Hematopoietic multipotent progenitor cell treated with erythropoietin and hydrocortisone succinate and interleukin-3 and kit ligand, for 6 days (in vitro differentiated cells): Measurements from ENCODE around the gene ZNF740.
"Not testable (repeated sequence)": the region's sequence is repeated elsewhere in the genome, so short reads cannot be mapped to it uniquely, and the experiment has no call there.

ENCODE experiments used
- DNase-seq: peaks from one replicate; pipeline ENCODE4 v3.0.0-alpha.2; 2015

ZNF740 gene

GRCh38 chr12:53180220-53180930 is at the start of gene ZNF740, which contains the start of gene CSAD:
Gene ZNF740, plus strand, starts transcription at chr12:53180722. Its CDS starts 1,262 bp downstream, at chr12:53181984.
Gene CSAD, minus strand, starts transcription at chr12:53180925. Its CDS starts 7,455 bp downstream, at chr12:53173470.
- peak; percentile 98 for DNase-seq

- no peak for DNase-seq
These were observed 48.7 kb upstream of the ZNF740 start for GRCh38 chr12:53131844-53132243.

GRCh38 chr12:53133722-53134121 is 46.8 kb upstream of the ZNF740 start:
- no peak for DNase-seq

- no peak for DNase-seq
These were observed 37.2 kb upstream of the ZNF740 start for GRCh38 chr12:53143355-53143754.

- DNase-seq, result no peak
These were observed 34.9 kb upstream of the ZNF740 start for GRCh38 chr12:53145383-53146260.

- no peak for DNase-seq
These were observed 33.3 kb upstream of the ZNF740 start for GRCh38 chr12:53147181-53147580.

GRCh38 chr12:53147653-53148052 is 32.9 kb upstream of the ZNF740 start:
- no peak for DNase-seq

GRCh38 chr12:53151039-53151438 is 29.5 kb upstream of the ZNF740 start:
- DNase-seq, result no peak

- no peak for DNase-seq
These were observed 28.1 kb upstream of the ZNF740 start for GRCh38 chr12:53152390-53152789.

- DNase-seq, result peak; percentile 90
These were observed 21.2 kb upstream of the ZNF740 start for GRCh38 chr12:53159195-53159839.

- no peak for DNase-seq
These were observed 20.5 kb upstream of the ZNF740 start for GRCh38 chr12:53160000-53160399.

GRCh38 chr12:53160673-53161072 is 19.8 kb upstream of the ZNF740 start:
- DNase-seq, result no peak

GRCh38 chr12:53161119-53161911 is 19.2 kb upstream of the ZNF740 start:
- no peak for DNase-seq

GRCh38 chr12:53163008-53163407 is 17.5 kb upstream of the ZNF740 start:
- not testable (repeated sequence) for DNase-seq

GRCh38 chr12:53166837-53167236 is 13.7 kb upstream of the ZNF740 start:
- DNase-seq, result no peak

- no peak for DNase-seq
These were observed 10.9 kb upstream of the ZNF740 start for GRCh38 chr12:53169644-53170043.

GRCh38 chr12:53170215-53170614 is 10.3 kb upstream of the ZNF740 start:
- DNase-seq, result no peak

- DNase-seq, result no peak
These were observed 9.4 kb upstream of the ZNF740 start for GRCh38 chr12:53170876-53171724.

- DNase-seq, result peak; percentile 34
These were observed 8.7 kb upstream of the ZNF740 start for GRCh38 chr12:53171725-53172329.

GRCh38 chr12:53172352-53172751 is 8.2 kb upstream of the ZNF740 start:
- DNase-seq, result no peak

- no peak for DNase-seq
These were observed 7.3 kb upstream of the ZNF740 start for GRCh38 chr12:53173085-53173715.
